NCI-H446 (cell line): Measurements from ENCODE around the gene FAM222A.

ENCODE experiments used
- DNase-seq, 2 experiments: peaks; one replicate each; lab custom pipeline; 2025; lab: John Stamatoyannopoulos, UW

FAM222A gene

GRCh38 chr12:109759595-109759994 is 46.0 kb downstream of the FAM222A start:
- DNase-seq, result no peak

- no peak for DNase-seq
Observed at GRCh38 chr12:109760031-109760929, 46.7 kb downstream of the FAM222A start.

- no peak for DNase-seq
Observed at GRCh38 chr12:109760930-109761921, 47.6 kb downstream of the FAM222A start.

- DNase-seq, result no peak
Observed at GRCh38 chr12:109762071-109762672, 48.5 kb downstream of the FAM222A start.

GRCh38 chr12:109762673-109763191 is 49.1 kb downstream of the FAM222A start:
- no peak for DNase-seq

GRCh38 chr12:109763201-109763841 is 49.7 kb downstream of the FAM222A start:
- no peak for DNase-seq

- DNase-seq, result no peak
Observed at GRCh38 chr12:109764123-109764522, 50.5 kb downstream of the FAM222A start.

- DNase-seq, result no peak
Observed at GRCh38 chr12:109764776-109765445, 51.3 kb downstream of the FAM222A start.

- DNase-seq, result no peak
Observed at GRCh38 chr12:109765446-109765810, 51.8 kb downstream of the FAM222A start.

- DNase-seq, result no peak
Observed at GRCh38 chr12:109766251-109766778, 52.7 kb downstream of the FAM222A start.

GRCh38 chr12:109767456-109767855 is 53.8 kb downstream of the FAM222A start:
- DNase-seq, result no peak

GRCh38 chr12:109767991-109768900 is 54.6 kb downstream of the FAM222A start:
- no peak for DNase-seq

- DNase-seq, result no peak
Observed at GRCh38 chr12:109768901-109769670, 55.5 kb downstream of the FAM222A start.

- no peak for DNase-seq
Observed at GRCh38 chr12:109770104-109770860, 56.7 kb downstream of the FAM222A start.

GRCh38 chr12:109770861-109771670 is 57.4 kb downstream of the FAM222A start:
- DNase-seq, result no peak

GRCh38 chr12:109771746-109772621 is 58.4 kb downstream of the FAM222A start:
- no peak for DNase-seq
